H1 (cell line): ENCODE measurements around the gene HOXC11. TPM values are rescaled to one million over a fixed set of nuclear protein-coding genes. Genes with fewer than 3 reads are reported as not detected.

ENCODE experiments used
- CTCF ChIA-PET: fragments of 300-600 bp; sonication (Branson Sonifier 250); formaldehyde crosslinking; loops from one replicate; lab custom pipeline; 2021; ENCODE audit not compliant: partially characterized antibody; lab: Charles Lee
- POLR2A ChIA-PET: fragments of 300-600 bp; sonication (Branson Sonifier 250); formaldehyde crosslinking; loops from one replicate; lab custom pipeline; 2021; ENCODE audit warnings: inconsistent platforms; ENCODE audit not compliant: partially characterized antibody; lab: Charles Lee
- DNase-seq, 2 experiments: peaks; one replicate each; pipeline versions ENCODE4 v3.0.0 to v3.0.0-alpha.2; 2010 to 2022; ENCODE audit warnings: low spot score in 2 of 2, low read depth in 1 of 2, mixed read lengths in 1 of 2
- FAIRE-seq: peaks from 2 replicates; lab custom pipeline; 2011; peaks lifted over from hg19 to GRCh38; lab: Jason Lieb, UNC
- H2AFZ ChIP-seq: 2 replicates; pipeline ENCODE4 v1.8.1; 2012; ENCODE audit warnings: low read length, inconsistent platforms
- H2AK5ac ChIP-seq: 2 replicates; pipeline ENCODE4 v1.6.1; 2013; ENCODE audit warnings: low read depth, low read length
- H2BK120ac ChIP-seq: replicated peaks from 2 replicates; pipeline ENCODE3; 2013; ENCODE audit warnings: low read depth, low read length, inconsistent platforms
- H2BK12ac ChIP-seq: 2 replicates; pipeline ENCODE4 v1.6.1; 2013; ENCODE audit warnings: low read depth, low read length
- H2BK15ac ChIP-seq: 2 replicates; pipeline ENCODE4 v1.6.1; 2013; ENCODE audit warnings: low read length
- H2BK20ac ChIP-seq: 2 replicates; pipeline ENCODE4 v1.6.1; 2013; ENCODE audit warnings: low read length
- H2BK5ac ChIP-seq: 2 replicates; pipeline ENCODE4 v1.6.1; 2013; ENCODE audit warnings: low read depth, low read length
- H3K14ac ChIP-seq: 2 replicates; pipeline ENCODE4 v1.6.1; 2013; ENCODE audit warnings: inconsistent platforms; ENCODE audit not compliant: insufficient read length
- H3K18ac ChIP-seq: 2 replicates; pipeline ENCODE4 v1.6.1; 2013; ENCODE audit warnings: low read length; ENCODE audit errors: extremely low read depth
- H3K23ac ChIP-seq: 2 replicates; pipeline ENCODE4 v1.6.1; 2013; ENCODE audit warnings: inconsistent platforms; ENCODE audit not compliant: insufficient read length
- H3K23me2 ChIP-seq: 2 replicates; pipeline ENCODE4 v1.6.1; 2013; ENCODE audit warnings: low read depth, low read length
- H3K27ac ChIP-seq: 2 replicates; pipeline ENCODE4 v1.6.1; 2011; ENCODE audit warnings: low read depth, low read length, inconsistent platforms
- H3K27me3 ChIP-seq, 4 experiments: replicated peaks in 1 of 4; 1 replicate in 1 of 4; 2 replicates in 3 of 4; pipeline versions ENCODE4 v1.6.1 to v1.8.1; 2011 to 2013; ENCODE audit warnings: low read length in 3 of 4, mild to moderate bottlenecking in 3 of 4, inconsistent platforms in 2 of 4, mixed read lengths in 2 of 4, moderate library complexity in 1 of 4; ENCODE audit not compliant: control insufficient read depth in 3 of 4, insufficient read depth in 3 of 4; ENCODE audit errors: extremely low read depth in 1 of 4
- H3K36me3 ChIP-seq, 4 experiments: 2 replicates each; pipeline versions ENCODE4 v1.6.1 to v1.8.1; 2011 to 2013; ENCODE audit warnings: mild to moderate bottlenecking in 4 of 4, low read length in 3 of 4, moderate library complexity in 2 of 4, control low read depth in 1 of 4, inconsistent platforms in 1 of 4; ENCODE audit not compliant: insufficient read depth in 4 of 4, control insufficient read depth in 2 of 4
- H3K4ac ChIP-seq: replicated peaks from 2 replicates; pipeline ENCODE3; 2013; ENCODE audit warnings: low read length, low read depth, mixed read lengths, inconsistent platforms; ENCODE audit not compliant: insufficient read length
- H3K4me1 ChIP-seq, 4 experiments: replicated peaks in 1 of 4; 1 replicate in 1 of 4; 2 replicates in 3 of 4; pipeline versions ENCODE4 v1.6.1 to v1.8.1; 2011 to 2013; ENCODE audit warnings: low read length in 3 of 4, inconsistent platforms in 2 of 4, mixed read lengths in 1 of 4; ENCODE audit not compliant: insufficient read depth in 4 of 4, control insufficient read depth in 3 of 4
- H3K4me2 ChIP-seq, 2 experiments: 2 replicates each; pipeline versions ENCODE4 v1.6.1 to v1.8.1; 2011 to 2013; ENCODE audit warnings: low read depth in 2 of 2, low read length in 2 of 2, control low read depth in 1 of 2, inconsistent platforms in 1 of 2, mild to moderate bottlenecking in 1 of 2; ENCODE audit not compliant: insufficient read depth in 1 of 2
- H3K4me3 ChIP-seq, 4 experiments: fragments of 200-600, 300-600 bp in 1 of 4; sonication (generic), shearing (Covaris generic), sonication (Bioruptor Twin) in 1 of 4; 2 replicates each; pipeline versions ENCODE4 v1.5.1 to v1.8.1; 2011 to 2016; ENCODE audit warnings: low read length in 4 of 4, low read depth in 3 of 4, control low read depth in 2 of 4, inconsistent platforms in 2 of 4, mild to moderate bottlenecking in 2 of 4, mixed read lengths in 1 of 4, moderate library complexity in 1 of 4; ENCODE audit not compliant: insufficient read depth in 2 of 4; ENCODE audit errors: extremely low read depth in 1 of 4
- H3K56ac ChIP-seq: replicated peaks from 2 replicates; pipeline ENCODE3; 2013; ENCODE audit warnings: low read depth, mild to moderate bottlenecking, mixed read lengths, low read length, inconsistent platforms; ENCODE audit not compliant: insufficient read length
- H3K79me1 ChIP-seq: 2 replicates; pipeline ENCODE4 v1.6.1; 2013; ENCODE audit warnings: low read depth, low read length, control low read depth
- H3K79me2 ChIP-seq, 2 experiments: 2 replicates each; pipeline versions ENCODE4 v1.6.1 to v1.8.1; 2012 to 2013; ENCODE audit warnings: low read length in 2 of 2, mild to moderate bottlenecking in 2 of 2, inconsistent platforms in 1 of 2; ENCODE audit not compliant: insufficient read depth in 2 of 2, control insufficient read depth in 1 of 2
- H3K9ac ChIP-seq, 4 experiments: replicated peaks in 1 of 4; 1 replicate in 1 of 4; 2 replicates in 3 of 4; pipeline versions ENCODE4 v1.6.1 to v1.8.1; 2011 to 2013; ENCODE audit warnings: low read depth in 3 of 4, low read length in 3 of 4, control low read depth in 2 of 4, mild to moderate bottlenecking in 2 of 4, moderate library complexity in 2 of 4, inconsistent platforms in 1 of 4; ENCODE audit errors: extremely low read depth in 1 of 4
- H3K9me3 ChIP-seq, 2 experiments: 2 replicates each; pipeline versions ENCODE4 v1.6.1 to v1.8.1; 2012 to 2013; ENCODE audit warnings: mild to moderate bottlenecking in 2 of 2, moderate library complexity in 2 of 2, control low read depth in 1 of 2, inconsistent platforms in 1 of 2, low read depth in 1 of 2, low read length in 1 of 2, mixed read lengths in 1 of 2; ENCODE audit not compliant: insufficient read depth in 2 of 2
- H4K20me1 ChIP-seq, 2 experiments: replicated peaks in 1 of 2; 2 replicates each; pipeline versions ENCODE3 to v1.8.1; 2011 to 2013; ENCODE audit warnings: inconsistent platforms in 2 of 2, low read length in 2 of 2, mild to moderate bottlenecking in 1 of 2; ENCODE audit not compliant: insufficient read depth in 2 of 2, control insufficient read depth in 1 of 2
- H4K5ac ChIP-seq: 2 replicates; pipeline ENCODE4 v1.6.1; 2013; ENCODE audit warnings: low read length, low read depth, mixed read lengths, inconsistent platforms; ENCODE audit not compliant: insufficient read length
- H4K8ac ChIP-seq: 2 replicates; pipeline ENCODE4 v1.8.0; 2013; ENCODE audit warnings: mild to moderate bottlenecking, moderate library complexity, low read length, inconsistent platforms; ENCODE audit not compliant: insufficient read depth; ENCODE audit errors: extremely low read depth
- H4K91ac ChIP-seq: replicated peaks from 2 replicates; pipeline ENCODE3; 2013; ENCODE audit warnings: low read length, mixed read lengths, inconsistent platforms; ENCODE audit not compliant: insufficient read length
- CHD2 ChIP-seq: IDR thresholded peaks from 2 replicates; pipeline ENCODE4 v1.6.1; 2012; ENCODE audit warnings: low read length, improper control_type of control experiment
- CTBP2 ChIP-seq: IDR thresholded peaks from 2 replicates; pipeline ENCODE4 v1.7.0; 2011; ENCODE audit warnings: borderline replicate concordance, mild to moderate bottlenecking, moderate library complexity, mixed read lengths, low read length; ENCODE audit not compliant: insufficient read depth, insufficient read length
- EZH2 ChIP-seq: fragments of 200-600 bp; sonication (generic); IDR thresholded peaks from 2 replicates; pipeline ENCODE4 v1.7.1; 2012; ENCODE audit warnings: low read depth, mild to moderate bottlenecking, moderate library complexity, low read length, inconsistent platforms; ENCODE audit not compliant: severe bottlenecking
- HDAC2 ChIP-seq, 2 experiments: fragments of 300-600 bp in 1 of 2; sonication (generic) in 1 of 2; IDR thresholded peaks; 2 replicates each; pipeline ENCODE4 v1.6.1; 2011 to 2012; ENCODE audit warnings: low read depth in 2 of 2, low read length in 2 of 2, mild to moderate bottlenecking in 2 of 2, moderate library complexity in 2 of 2, borderline replicate concordance in 1 of 2, inconsistent platforms in 1 of 2
- HDAC6 ChIP-seq: IDR thresholded peaks from one replicate; pipeline ENCODE4 v1.7.1; 2012; ENCODE audit warnings: low read depth, mild to moderate bottlenecking, inconsistent platforms, low read length, moderate library complexity
- KDM4A ChIP-seq: IDR thresholded peaks from one replicate; pipeline ENCODE4 v1.7.1; 2012; ENCODE audit warnings: low read depth, mild to moderate bottlenecking, moderate library complexity, low read length, inconsistent platforms; ENCODE audit not compliant: severe bottlenecking
- MAX ChIP-seq: IDR thresholded peaks from 2 replicates; pipeline ENCODE4 v1.6.1; 2012; ENCODE audit warnings: inconsistent platforms
- SP2 ChIP-seq: IDR thresholded peaks from 2 replicates; pipeline ENCODE4 v1.6.1; 2012; ENCODE audit warnings: mild to moderate bottlenecking, low read length, inconsistent platforms
- SUZ12 ChIP-seq: fragments of 200-600 bp; sonication (generic); IDR thresholded peaks from 2 replicates; pipeline ENCODE4 v1.6.1; 2012; ENCODE audit warnings: mild to moderate bottlenecking, inconsistent platforms, low read length, moderate library complexity, mixed read lengths
- WGBS, 2 experiments: shearing (Covaris generic) in 1 of 2; methylation state at CpG; one replicate each; pipeline versions ENCODE4 v1.1.6 to v1.1.7; 2013 to 2015; ENCODE audit warnings: low lambda C conversion rate in 2 of 2, mixed read lengths in 2 of 2, inconsistent platforms in 1 of 2, low coverage in 1 of 2, missing lambda C conversion rate in 1 of 2; ENCODE audit not compliant: insufficient replicate concordance in 2 of 2, insufficient coverage in 1 of 2, insufficient read length in 1 of 2; ENCODE audit errors: extremely low coverage in 1 of 2, missing lambda C conversion rate in 1 of 2; 5-methylcytosine and 5-hydroxymethylcytosine counted together
- polyA plus RNA-seq, 7 experiments: library from polyadenylated mRNA; depleted of rRNA in 3 of 7; stranded (reverse) in 5 of 7; unstranded in 2 of 7; fragments of >200 nt in 5 of 7; fragments of 200-250 nt in 2 of 7; gene quantifications; 1 replicate in 5 of 7; 2 replicates in 1 of 7; 4 replicates in 1 of 7; pipeline versions ENCODE4 v1.2.1 to v1.2.3, GENCODE V29; 2011 to 2013; ENCODE audit warnings: missing spikeins in 2 of 7, mixed read lengths in 2 of 7
- total RNA-seq: library from RNA; stranded (reverse); fragmentation: NEBNext Ultra II Directional; extraction: Animal tissue kit (Norgen Biotek cat#: 25700); gene quantifications from 2 replicates; pipeline ENCODE4 v1.2.1, GENCODE V29; 2021

The HOXC11 gene
- total and polyA plus RNA-seq, 2 of the 8 experiments (the other 6 are each of a cell fraction or from before 2014, with no cell fraction given), result not detected

GRCh38 chr12:54019091-54019811, 46.3 kb downstream of the HOXC11 start:
- H2BK15ac ChIP-seq, result no peak overlapping the region
- H3K56ac ChIP-seq, result no peak overlapping the region
- no peak overlapping the region for H2BK5ac ChIP-seq
- no peak overlapping the region for H3K23ac ChIP-seq
- no peaks in the 10 kb centered on the region for H3K79me1 ChIP-seq
- H4K91ac ChIP-seq, result no peak overlapping the region
- H3K4ac ChIP-seq, result no peak overlapping the region
- H2AK5ac ChIP-seq, result no peak overlapping the region
- no peak overlapping the region for H3K27ac ChIP-seq
- H3K18ac ChIP-seq, result no peak overlapping the region
- H3K4me2 ChIP-seq, result peak overlapping the region; percentile 28 to 59
- no peak overlapping the region for H4K5ac ChIP-seq
- H2AFZ ChIP-seq, result no peak overlapping the region
- no peaks in the 10 kb centered on the region; a peak in 1 of 8 replicates for H3K36me3 ChIP-seq
- POLR2A ChIA-PET, result no interaction called here
- H3K9ac ChIP-seq, result no peak overlapping the region
- peaks cover 0 to 12% (median 4%) of the 10 kb centered on the region in 4 experiments; a peak in 6 of 7 replicates for H3K4me1 ChIP-seq
- 3% methylated on average over 30 of the region's 43 CpGs; no CpG with 5 or more reads in 1 of the 2 experiments for WGBS, 2 experiments
- H3K14ac ChIP-seq, result no peak overlapping the region
- 0 out of 2 replicates have a peak overlapping the region, but pooled peaks have one; percentile 27 for H2BK12ac ChIP-seq
- CTCF ChIA-PET, result no interaction called here
- peaks cover 9 to 40% of the 10 kb centered on the region in 2 experiments for H4K20me1 ChIP-seq
- H3K27me3 ChIP-seq, result peaks cover 95 to 100% (median 100%) of the 10 kb centered on the region in 4 experiments
- peak; percentile 69 for TF ChIP-seq CTBP2
- TF ChIP-seq SUZ12, result peak; percentile 75
- no peak for TF ChIP-seq CHD2
- TF ChIP-seq EZH2, result peak; percentile 79
- TF ChIP-seq HDAC2 (IDR thresholded peaks at IDR 0.05; ENCODE audit: borderline replicate concordance in 1 of 2, low read depth in 2 of 2, low read length in 2 of 2), result 0 out of 4 replicates have a peak, but pooled peaks of 1 of the 2 experiments have one; percentile 42
- TF ChIP-seq SP2, result no peak
- TF ChIP-seq HDAC6, result no peak
- TF ChIP-seq MAX, result 0 out of 2 replicates have a peak, but pooled peaks have one; percentile 14
- TF ChIP-seq KDM4A, result peak; percentile 8
- H3K79me2 ChIP-seq, result no peaks in the 10 kb centered on the region
- no peak for FAIRE-seq
- H2BK120ac ChIP-seq, result no peak overlapping the region
- H3K9me3 ChIP-seq, result no peaks in the 10 kb centered on the region
- peaks cover 3% of the 10 kb centered on the region; the same call in 1 of the 2 replicates for H3K23me2 ChIP-seq
- H4K8ac ChIP-seq, result no peak overlapping the region
- H2BK20ac ChIP-seq, result no peak overlapping the region
- peak overlapping the region in 1 of 4 experiments; percentile 54; a peak in 3 of 8 replicates for H3K4me3 ChIP-seq
- peak in 1 of 2 experiments; percentile 68 for DNase-seq
